HG03103 (cell line): ENCODE data around the gene RGS6.

Experiments
- ATAC-seq: cut with Tn5 transposase; IDR thresholded peaks from one replicate; pipeline ENCODE4 v1.9.1; 2021; ENCODE audit warnings: low read depth; ENCODE audit not compliant: unreplicated experiment

Gene RGS6

GRCh38 chr14:72141084-72141483 lies 208.9 kb downstream of the RGS6 start:
- ATAC-seq: no peak

GRCh38 chr14:72142328-72142727 lies 210.1 kb downstream of the RGS6 start:
- ATAC-seq: no peak

- no peak for ATAC-seq
Measured at GRCh38 chr14:72146241-72146640, 214.0 kb downstream of the RGS6 start.

- no peak for ATAC-seq
Measured at GRCh38 chr14:72154645-72155378, 222.6 kb downstream of the RGS6 start.

GRCh38 chr14:72155379-72155993 lies 223.3 kb downstream of the RGS6 start:
- no peak for ATAC-seq

GRCh38 chr14:72164420-72165228 lies 232.4 kb downstream of the RGS6 start:
- no peak for ATAC-seq

GRCh38 chr14:72165229-72165698 lies 233.0 kb downstream of the RGS6 start:
- ATAC-seq: no peak

GRCh38 chr14:72169521-72169920 lies 237.3 kb downstream of the RGS6 start:
- no peak for ATAC-seq

- ATAC-seq: no peak
Measured at GRCh38 chr14:72172049-72172448, 239.8 kb downstream of the RGS6 start.

GRCh38 chr14:72172597-72172996 lies 240.4 kb downstream of the RGS6 start:
- no peak for ATAC-seq

GRCh38 chr14:72173038-72173720 lies 240.9 kb downstream of the RGS6 start:
- ATAC-seq: no peak

GRCh38 chr14:72177251-72177650 lies 245.0 kb downstream of the RGS6 start:
- ATAC-seq: no peak

GRCh38 chr14:72178517-72178916 lies 246.3 kb downstream of the RGS6 start:
- no peak for ATAC-seq

GRCh38 chr14:72182708-72183432 lies 250.6 kb downstream of the RGS6 start:
- ATAC-seq: no peak

GRCh38 chr14:72183631-72184030 lies 251.4 kb downstream of the RGS6 start:
- ATAC-seq: no peak

GRCh38 chr14:72186523-72186922 lies 254.3 kb downstream of the RGS6 start:
- ATAC-seq: no peak

GRCh38 chr14:72196237-72197015 lies 264.2 kb downstream of the RGS6 start:
- ATAC-seq: no peak

GRCh38 chr14:72201645-72202044 lies 269.4 kb downstream of the RGS6 start:
- ATAC-seq: no peak

GRCh38 chr14:72213424-72213823 lies 281.2 kb downstream of the RGS6 start:
- ATAC-seq: no peak
